Kidney (tissue), 14 donors: ENCODE measurements around the gene CELF5. TPM values are rescaled to one million over a fixed set of nuclear protein-coding genes. Genes with fewer than 3 reads are reported as not detected.
A peak's percentile ranks its signal among the peaks of the same experiment; 100 is the strongest.

ENCODE experiments used
- DNase-seq, 5 donors: peaks; one replicate each; pipeline ENCODE4 v3.0.0-alpha.2; 2013 to 2020
- FAIRE-seq: peaks from 2 replicates; lab custom pipeline; 2012; peaks lifted over from hg19 to GRCh38; lab: Jason Lieb, UNC
- H3K27ac ChIP-seq, 2 donors: one replicate each; pipeline ENCODE4 v1.7.0; 2013; ENCODE audit warnings: low read depth in 2 of 2, low read length in 2 of 2, inconsistent platforms in 1 of 2
- H3K27me3 ChIP-seq: one replicate; pipeline ENCODE4 v1.7.1; 2013; ENCODE audit warnings: low read length, inconsistent platforms; ENCODE audit not compliant: control insufficient read depth, insufficient read depth
- H3K36me3 ChIP-seq, 3 donors: one replicate each; pipeline versions ENCODE4 v1.7.0 to v1.7.1; 2013; ENCODE audit warnings: low read length in 3 of 3, control low read depth in 1 of 3, inconsistent platforms in 1 of 3; ENCODE audit not compliant: insufficient read depth in 3 of 3, control insufficient read depth in 2 of 3
- H3K4me1 ChIP-seq, 3 donors: one replicate each; pipeline versions ENCODE4 v1.7.0 to v1.7.1; 2013; ENCODE audit warnings: low read length in 3 of 3, inconsistent platforms in 1 of 3, low read depth in 1 of 3; ENCODE audit not compliant: control insufficient read depth in 2 of 3, insufficient read depth in 2 of 3
- H3K4me3 ChIP-seq, 3 donors: one replicate each; pipeline versions ENCODE4 v1.7.0 to v1.8.1; 2013; ENCODE audit warnings: low read length in 3 of 3, control low read depth in 1 of 3, inconsistent platforms in 1 of 3
- H3K9ac ChIP-seq, 3 donors: one replicate each; pipeline versions ENCODE4 v1.7.0 to v1.7.1; 2013; ENCODE audit warnings: low read length in 3 of 3, control low read depth in 1 of 3, inconsistent platforms in 1 of 3
- H3K9me3 ChIP-seq, 3 donors: one replicate each; pipeline versions ENCODE4 v1.7.0 to v1.7.1; 2013; ENCODE audit warnings: low read length in 3 of 3, control low read depth in 1 of 3, inconsistent platforms in 1 of 3; ENCODE audit not compliant: control insufficient read depth in 2 of 3, insufficient read depth in 1 of 3
- CTCF ChIP-seq: IDR thresholded peaks from 3 replicates; pipeline ENCODE4 v1.5.1; 2012; ENCODE audit warnings: mild to moderate bottlenecking, moderate library complexity, borderline replicate concordance; ENCODE audit not compliant: insufficient read depth; ENCODE audit errors: extremely low read depth
- intact Hi-C: fragments of 100-400 bp; cut with DNase I; formaldehyde crosslinking; loops from one replicate; pipeline ENCODE4 v1.11.1; 2022
- polyA plus RNA-seq: library from polyadenylated mRNA; stranded (reverse); fragments of 350-450 nt; fragmentation: Illumina TruSeq; extraction: RNeasy Lipid Tissue Mini Kit (QIAGEN cat#74804); gene quantifications from one replicate; pipeline ENCODE4 v1.2.3, GENCODE V29; 2014; ENCODE audit warnings: low read depth, low replicate concordance; ENCODE audit not compliant: insufficient read depth
- total RNA-seq: library from RNA; stranded (reverse); fragmentation: NEBNext Ultra II Directional; extraction: Animal tissue kit (Norgen Biotek cat#: 25700); gene quantifications from one replicate; pipeline ENCODE4 v1.2.1, GENCODE V29; 2021
- donor health status: control.
- donor health status: control.
- donor health status: control.
- donor health status: control.
- donor health status: control.
- donor health status: DM: yes; HTN: yes; CAD: no.
- donor health status: Normal renal cell carcinoma (clear cell type).

CELF5 gene
- total and polyA plus RNA-seq, 2 donors from 2014 or later = 0.15 to 0.38 TPM

- FAIRE-seq (no peak), DNase-seq (peak in 3 of 5 donors; percentile 20 to 86 (median 79))
- H3K36me3 ChIP-seq = no peaks in the 10 kb centered on the region
- TF ChIP-seq CTCF = no peak
- H3K4me1 ChIP-seq = peaks cover 0 to 13% (median 2%) of the 10 kb centered on the region in 3 donors
- intact Hi-C loops = no loop called here
- H3K9ac ChIP-seq = peak overlapping the region; percentile 30 to 79 (median 58)
- no peaks in the 10 kb centered on the region for H3K27me3 ChIP-seq
- no peaks in the 10 kb centered on the region for H3K9me3 ChIP-seq
- no peak overlapping the region for H3K27ac ChIP-seq
- peak overlapping the region; percentile 60 to 76 (median 73) for H3K4me3 ChIP-seq
These were observed 38.2 kb upstream of the CELF5 start for GRCh38 chr19:3186160-3186688.

GRCh38 chr19:3186891-3187661 lies 37.4 kb upstream of the CELF5 start:
- Histone ChIP-seq H3K4me1 (peaks cover 0 to 13% (median 2%) of the 10 kb centered on the region in 3 donors), H3K4me3 (peak overlapping the region; percentile 26 to 76 (median 73)), H3K27ac (no peak overlapping the region), H3K9me3 (no peaks in the 10 kb centered on the region), H3K9ac (peak overlapping the region in 2 of 3 donors; percentile 58 to 79), H3K27me3 (no peaks in the 10 kb centered on the region), H3K36me3 (no peaks in the 10 kb centered on the region)
- no peak for FAIRE-seq
- no peak for TF ChIP-seq CTCF
- DNase-seq = peak in 1 of 5 donors; percentile 67
- intact Hi-C loops = no loop called here

GRCh38 chr19:3187662-3188511 lies 36.6 kb upstream of the CELF5 start:
- DNase-seq = peak in 1 of 5 donors; percentile 71
- peaks cover 0 to 13% (median 2%) of the 10 kb centered on the region in 3 donors for H3K4me1 ChIP-seq
- H3K9ac ChIP-seq = no peak overlapping the region

More at GRCh38 chr19:3187662-3188511, 36.6 kb upstream of the CELF5 start:
- intact Hi-C loops = no loop called here
- Histone ChIP-seq H3K9me3 (no peaks in the 10 kb centered on the region), H3K36me3 (no peaks in the 10 kb centered on the region), H3K4me3 (no peak overlapping the region), H3K27ac (no peak overlapping the region), H3K27me3 (no peaks in the 10 kb centered on the region)
- no peak for FAIRE-seq
- no peak for TF ChIP-seq CTCF
